ENCODE results near the gene MACF1.

GRCh38 chr1:39196244-39197215 is 8.0 kb upstream of the MACF1 start:
- peak; percentile 28 for TF ChIP-seq POLR2A (IDR thresholded peaks at IDR 0.05; ENCODE audit: low read length)
- TF ChIP-seq GATA1 (IDR thresholded peaks at IDR 0.05; ENCODE audit: low read depth, low read length), result no peak
